GM12872 (cell line): ENCODE measurements around the gene KCNIP1.

Experiments used
- TF ChIP-seq, protein P1 (sequence below): IDR thresholded peaks from 3 replicates; pipeline ENCODE4 v1.5.1; 2011; ENCODE audit warnings: low read depth, mild to moderate bottlenecking, low read length, moderate library complexity; ENCODE audit not compliant: insufficient read depth

The KCNIP1 gene

DNA sequence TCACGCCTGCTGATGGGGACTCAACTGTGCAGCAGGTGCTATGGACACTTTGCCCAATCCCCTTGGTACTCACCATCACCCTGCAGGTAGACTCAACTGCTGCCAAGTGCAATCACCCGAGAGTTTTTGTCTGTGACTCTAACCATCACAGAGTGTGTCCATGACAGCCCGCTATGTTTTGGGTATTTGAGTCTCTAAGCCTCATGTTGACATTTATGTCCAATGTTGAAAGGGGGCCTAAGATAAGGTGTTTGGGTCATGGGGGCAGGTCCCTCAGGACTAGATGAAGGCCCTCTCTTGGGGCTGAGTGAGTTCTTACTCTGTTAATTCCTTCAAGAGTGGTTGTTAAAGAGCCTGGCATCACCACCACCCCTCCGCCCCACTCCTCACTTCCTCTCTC is 235.6 kb downstream of the KCNIP1 start:
- TF ChIP-seq, protein P1, sequence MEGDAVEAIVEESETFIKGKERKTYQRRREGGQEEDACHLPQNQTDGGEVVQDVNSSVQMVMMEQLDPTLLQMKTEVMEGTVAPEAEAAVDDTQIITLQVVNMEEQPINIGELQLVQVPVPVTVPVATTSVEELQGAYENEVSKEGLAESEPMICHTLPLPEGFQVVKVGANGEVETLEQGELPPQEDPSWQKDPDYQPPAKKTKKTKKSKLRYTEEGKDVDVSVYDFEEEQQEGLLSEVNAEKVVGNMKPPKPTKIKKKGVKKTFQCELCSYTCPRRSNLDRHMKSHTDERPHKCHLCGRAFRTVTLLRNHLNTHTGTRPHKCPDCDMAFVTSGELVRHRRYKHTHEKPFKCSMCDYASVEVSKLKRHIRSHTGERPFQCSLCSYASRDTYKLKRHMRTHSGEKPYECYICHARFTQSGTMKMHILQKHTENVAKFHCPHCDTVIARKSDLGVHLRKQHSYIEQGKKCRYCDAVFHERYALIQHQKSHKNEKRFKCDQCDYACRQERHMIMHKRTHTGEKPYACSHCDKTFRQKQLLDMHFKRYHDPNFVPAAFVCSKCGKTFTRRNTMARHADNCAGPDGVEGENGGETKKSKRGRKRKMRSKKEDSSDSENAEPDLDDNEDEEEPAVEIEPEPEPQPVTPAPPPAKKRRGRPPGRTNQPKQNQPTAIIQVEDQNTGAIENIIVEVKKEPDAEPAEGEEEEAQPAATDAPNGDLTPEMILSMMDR: no peak

DNA sequence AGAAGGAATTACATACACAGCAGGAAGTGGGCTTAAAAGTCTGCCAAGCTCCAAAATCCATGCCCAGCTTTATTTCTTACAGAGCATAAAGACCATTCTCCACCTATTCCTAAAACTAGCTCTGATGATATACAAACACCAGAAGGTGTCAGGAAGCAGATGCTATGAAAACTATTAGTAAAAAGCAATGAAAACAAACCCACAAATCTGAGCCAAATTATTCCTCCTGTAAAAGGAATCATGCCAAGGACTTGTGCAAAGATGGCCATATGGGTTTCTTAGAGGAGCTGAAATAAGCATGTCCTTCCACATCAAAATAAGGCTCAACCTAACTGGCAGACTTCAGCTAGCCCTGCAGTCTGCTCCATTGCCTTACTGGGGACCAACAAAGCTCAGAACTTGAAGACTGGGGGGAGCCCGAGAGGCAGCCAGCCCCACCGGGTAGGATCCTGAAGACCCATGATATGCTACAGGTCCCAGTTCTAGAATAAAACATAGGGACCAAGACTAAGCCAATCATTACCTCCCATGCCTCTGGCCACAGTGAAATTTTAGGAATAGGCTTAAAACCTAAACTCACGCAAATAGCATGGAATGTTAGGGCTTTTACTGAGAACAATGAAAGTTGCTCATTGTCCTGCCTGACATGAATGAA is 236.9 kb downstream of the KCNIP1 start:
- TF ChIP-seq, protein P1: no peak

DNA sequence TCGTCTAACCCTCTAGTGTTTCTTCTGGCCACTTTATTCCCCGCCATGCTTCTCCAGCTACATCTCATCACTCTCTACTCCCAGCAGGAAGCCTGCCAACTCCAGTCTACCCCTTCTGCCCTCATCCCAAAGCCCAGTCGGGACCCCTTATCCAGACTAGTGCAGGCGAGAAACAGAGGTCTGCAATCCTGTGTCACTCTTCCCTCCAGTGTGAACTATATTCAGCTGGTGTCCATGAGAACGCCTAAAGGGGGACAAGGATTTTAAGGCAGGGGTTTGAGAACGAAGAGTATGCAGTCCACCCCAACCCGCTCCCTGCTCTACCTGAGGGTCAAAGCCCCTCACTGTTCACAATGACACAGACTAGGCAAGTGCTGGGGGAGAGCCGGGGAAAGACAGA is 238.0 kb downstream of the KCNIP1 start:
- TF ChIP-seq, protein P1: no peak

DNA sequence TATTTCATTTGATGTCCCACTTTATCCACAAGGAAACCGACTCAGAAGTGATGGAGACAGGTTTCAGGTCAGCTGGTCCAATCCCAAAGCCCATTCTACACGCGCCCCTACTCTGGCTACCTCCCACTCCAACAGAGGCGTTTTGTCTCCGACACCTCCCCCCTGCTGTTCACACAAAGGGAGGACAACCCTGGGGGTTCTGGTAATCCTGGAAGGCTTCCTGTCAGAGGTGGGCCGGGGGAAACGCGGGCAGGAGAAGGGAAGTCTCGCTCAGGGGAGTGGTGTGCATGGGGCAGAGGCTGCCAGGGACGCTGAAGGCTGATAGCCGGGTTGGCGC is 240.0 kb downstream of the KCNIP1 start:
- TF ChIP-seq, protein P1: no peak

DNA sequence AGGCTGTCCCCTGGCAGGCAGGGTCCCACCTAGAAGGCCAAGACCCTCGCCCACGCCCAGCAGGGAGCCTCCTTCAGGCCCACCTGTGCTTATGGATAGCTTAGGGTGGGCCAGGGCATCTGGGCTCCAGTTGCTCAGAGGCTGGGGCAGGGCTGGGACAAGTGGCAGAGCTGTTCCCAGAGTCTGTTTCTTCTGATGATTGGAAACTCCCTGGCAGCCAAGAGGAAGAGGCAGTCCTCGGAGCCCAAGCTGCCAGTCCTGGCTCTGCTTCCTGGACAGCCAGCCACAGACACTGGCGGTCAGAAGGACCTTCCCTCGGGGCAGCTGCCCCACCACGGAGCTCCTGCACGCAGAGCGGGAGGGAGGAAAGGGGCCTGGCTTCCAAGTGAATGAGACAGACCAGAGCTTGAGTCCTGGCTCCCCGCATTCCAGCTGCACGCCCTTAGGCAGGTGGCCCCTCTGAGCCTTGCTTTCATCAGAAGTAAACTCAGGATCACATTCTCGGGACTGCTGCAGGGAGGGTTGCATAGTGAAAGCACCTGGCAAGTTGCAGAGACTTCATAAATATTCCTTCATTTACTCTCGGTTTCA is 241.8 kb downstream of the KCNIP1 start:
- TF ChIP-seq, protein P1: no peak

DNA sequence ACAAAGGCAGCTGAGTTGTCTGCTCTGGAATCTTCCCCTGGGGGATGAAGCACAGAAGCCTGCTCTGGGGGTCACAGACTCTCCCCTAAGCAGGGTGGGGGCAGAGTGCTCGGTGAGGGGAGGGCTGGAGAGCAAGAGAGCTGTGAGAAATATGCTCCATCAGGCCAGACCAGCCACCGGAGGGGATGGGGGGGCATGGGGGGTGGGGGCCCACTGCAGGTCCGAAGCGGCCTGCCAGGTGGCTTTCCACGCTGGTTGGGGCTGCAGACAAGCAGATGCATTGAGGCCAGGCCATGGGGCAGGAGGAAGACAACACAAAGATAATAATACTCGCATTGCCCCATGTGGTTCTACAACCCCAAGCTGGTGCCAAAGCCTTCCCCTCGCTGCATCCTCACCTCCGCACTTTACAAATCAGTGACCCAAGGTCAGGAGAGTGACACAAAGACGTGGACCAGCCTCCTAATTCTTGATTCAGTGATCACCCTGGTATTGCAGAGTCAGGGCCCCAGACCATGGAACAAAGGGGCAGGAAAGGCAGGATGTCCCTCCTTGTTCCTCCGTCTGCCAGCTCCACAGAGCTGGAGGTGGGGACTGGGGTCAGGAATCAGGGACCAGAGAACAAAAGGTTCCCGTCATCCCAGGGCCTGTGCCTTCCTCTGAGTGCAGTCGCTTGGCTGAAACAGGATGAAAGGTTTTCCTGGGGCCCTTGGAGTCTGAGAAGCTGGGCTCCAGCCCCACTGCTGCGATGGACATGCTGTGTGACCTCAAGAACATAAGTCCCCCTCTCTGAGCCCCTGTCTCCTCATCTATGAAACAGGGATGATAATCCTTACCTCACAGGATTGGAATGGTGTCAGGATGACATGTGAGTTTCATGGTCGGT is 242.5 kb downstream of the KCNIP1 start:
- TF ChIP-seq, protein P1: no peak

DNA sequence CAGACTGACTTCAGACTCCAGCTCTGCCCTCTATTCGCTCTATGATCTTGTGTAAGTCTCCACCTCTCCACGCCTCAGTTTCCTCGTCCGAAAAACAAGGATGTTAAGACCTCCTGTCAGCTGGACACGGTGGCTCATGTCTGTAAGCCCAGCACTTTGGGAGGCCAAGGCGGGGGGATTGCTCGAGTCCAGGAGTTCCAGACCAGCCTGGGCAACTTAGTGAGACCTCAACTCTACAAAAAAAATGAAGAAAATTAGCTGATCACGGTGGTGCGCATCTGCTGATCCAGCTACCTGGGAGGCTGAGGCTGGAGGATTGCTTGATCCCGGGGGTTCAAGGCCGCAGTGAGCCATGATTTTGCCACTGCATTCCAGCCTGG is 243.1 kb downstream of the KCNIP1 start:
- TF ChIP-seq, protein P1: no peak
